ENCODE measurements around the gene MAP3K9. TPM values are rescaled to one million over a fixed set of nuclear protein-coding genes. Genes with fewer than 3 reads are reported as not detected.

MAP3K9 gene
- total and polyA plus RNA-seq, 7 donors, result 0.36 to 4.7 (median 0.60) TPM

DNA sequence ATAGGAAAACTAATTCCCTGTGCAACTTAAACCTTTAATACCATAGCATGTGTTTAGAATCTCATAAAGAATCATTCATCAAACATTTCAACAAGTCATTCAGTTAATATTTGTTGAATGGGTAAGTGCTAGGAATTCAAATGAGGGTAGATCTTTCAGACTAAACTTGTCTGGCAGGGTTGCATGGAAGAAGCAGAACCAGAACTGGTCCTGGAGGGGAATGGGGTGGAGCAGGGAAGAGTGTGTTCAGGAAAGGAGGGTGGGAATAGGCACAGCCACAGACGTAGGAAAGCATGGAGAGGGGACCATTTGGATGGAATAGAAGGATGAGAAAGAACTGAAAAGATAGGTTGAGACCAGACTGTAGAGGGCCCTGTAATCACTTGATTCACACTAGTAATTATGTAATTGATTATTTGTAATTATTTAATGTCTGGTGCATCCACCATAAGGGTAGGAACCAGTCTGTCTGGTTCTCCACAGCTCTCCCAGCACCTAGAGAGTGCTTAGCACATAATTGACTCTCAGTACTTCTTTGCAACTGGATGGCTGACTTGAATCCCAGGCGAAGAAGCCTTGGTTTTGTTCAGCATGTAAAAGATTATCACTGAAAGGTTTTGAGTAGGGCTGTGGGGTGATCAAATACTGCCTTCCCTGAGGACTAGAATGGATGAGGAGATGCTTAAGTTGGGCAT lies 3.0 kb upstream of the MAP3K9 start:
- no peak overlapping the region for H3K27ac ChIP-seq
- WGBS, 2 donors, result 84 to 87% methylated on average over 2 of the region's 2 CpGs
- no peaks in the 10 kb centered on the region for H3K36me3 ChIP-seq
- no peak overlapping the region for H3K4me3 ChIP-seq
- H3K27me3 ChIP-seq, result peaks cover 3 to 20% (median 19%) of the 10 kb centered on the region in 3 donors
- DNase-seq, result no peak
- no peak for TF ChIP-seq CTCF (IDR thresholded peaks at IDR 0.05)
- no peak for TF ChIP-seq POLR2A (IDR thresholded peaks at IDR 0.05)
- TF ChIP-seq EP300 (IDR thresholded peaks at IDR 0.05), result no peak
- no peak for TF ChIP-seq POLR2AphosphoS5 (IDR thresholded peaks at IDR 0.05)
- peaks cover 0 to 23% (median 17%) of the 10 kb centered on the region in 4 donors for H3K4me1 ChIP-seq
- no peaks in the 10 kb centered on the region for H3K9me3 ChIP-seq
- intact Hi-C loops (cut with DNase I), result no loop called here

DNA sequence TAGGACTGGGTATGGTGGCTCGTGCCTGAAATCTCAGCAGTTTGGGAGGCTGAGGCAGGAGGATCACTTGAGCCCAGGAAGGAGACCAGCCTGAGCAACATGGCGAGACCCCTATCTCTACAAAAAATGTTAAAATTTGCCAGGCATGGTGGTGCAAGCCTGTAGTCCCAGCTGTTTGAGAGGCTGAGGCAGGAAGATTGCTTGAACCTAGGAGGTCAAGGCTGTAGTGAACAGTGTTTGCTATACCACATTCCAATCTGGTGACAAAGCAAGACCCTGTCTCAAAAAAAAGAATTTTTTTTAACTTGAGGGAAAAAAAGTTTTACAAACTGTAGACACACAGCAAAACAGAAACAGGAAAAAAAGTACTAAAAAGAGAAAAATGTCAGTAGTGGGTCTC lies 2.3 kb upstream of the MAP3K9 start:
- H3K27ac ChIP-seq, result no peak overlapping the region
- no peak overlapping the region for H3K4me3 ChIP-seq
- no peak for DNase-seq
- TF ChIP-seq POLR2AphosphoS5 (IDR thresholded peaks at IDR 0.05) (no peak), EP300 (IDR thresholded peaks at IDR 0.05) (no peak), POLR2A (IDR thresholded peaks at IDR 0.05) (no peak), CTCF (IDR thresholded peaks at IDR 0.05) (no peak)
- peaks cover 0 to 21% (median 16%) of the 10 kb centered on the region in 4 donors for H3K4me1 ChIP-seq
- intact Hi-C loops (cut with DNase I), result no loop called here
- peaks cover 3 to 27% (median 26%) of the 10 kb centered on the region in 3 donors for H3K27me3 ChIP-seq
- 95 to 96% methylated on average over 2 of the region's 2 CpGs for WGBS, 2 donors
- H3K9me3 ChIP-seq, result no peaks in the 10 kb centered on the region
- H3K36me3 ChIP-seq, result no peaks in the 10 kb centered on the region

DNA sequence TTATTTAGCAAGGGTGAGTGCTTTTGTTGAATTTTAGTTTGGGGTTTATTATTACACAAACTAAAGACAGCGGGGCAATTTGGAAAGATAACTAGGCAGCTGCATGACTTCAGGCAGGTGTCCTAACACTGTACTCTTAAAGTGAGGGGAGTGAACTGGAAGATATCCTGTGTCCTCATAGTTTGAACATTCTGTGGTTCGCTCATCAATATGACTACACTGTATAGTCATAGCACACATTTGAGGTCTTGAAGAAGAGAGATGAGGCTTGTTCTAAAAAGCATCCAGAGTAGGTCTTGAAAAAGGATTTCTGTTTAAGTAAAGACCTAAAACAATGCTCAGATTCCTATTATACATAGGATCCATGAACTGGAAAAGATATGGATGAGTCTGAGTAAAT lies 1.7 kb upstream of the MAP3K9 start:
- no peak overlapping the region for H3K4me3 ChIP-seq
- peaks cover 3 to 32% (median 31%) of the 10 kb centered on the region in 3 donors for H3K27me3 ChIP-seq
- DNase-seq, result no peak
- H3K36me3 ChIP-seq, result no peaks in the 10 kb centered on the region
- no peaks in the 10 kb centered on the region for H3K9me3 ChIP-seq
- intact Hi-C loops (cut with DNase I), result no loop called here
- no peak overlapping the region for H3K27ac ChIP-seq
- WGBS, 2 donors, result 84 to 90% methylated on average over 2 of the region's 2 CpGs
- peaks cover 0 to 21% (median 16%) of the 10 kb centered on the region in 4 donors for H3K4me1 ChIP-seq
- TF ChIP-seq CTCF (IDR thresholded peaks at IDR 0.05), result no peak

DNA sequence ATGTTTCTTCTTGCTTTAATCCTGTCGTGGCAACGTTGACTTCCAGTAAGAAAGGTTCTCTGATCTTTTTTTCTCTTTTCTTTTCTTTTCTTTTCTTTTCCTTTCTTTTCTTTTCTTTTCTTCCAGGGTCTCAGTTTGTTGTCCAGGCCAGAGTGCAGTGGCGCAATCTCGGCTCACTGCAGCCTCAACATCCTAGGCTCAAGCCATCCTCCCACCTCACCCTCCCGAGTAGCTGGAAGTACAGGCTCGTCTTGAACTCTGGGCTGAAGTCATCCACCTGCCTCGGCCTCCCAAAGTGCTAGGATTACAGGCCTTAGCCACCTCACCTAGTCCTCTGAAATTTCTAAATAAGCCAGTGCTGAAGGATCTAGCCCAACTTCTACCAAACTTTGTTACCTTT lies 1.3 kb upstream of the MAP3K9 start:
- H3K27me3 ChIP-seq, result peaks cover 3 to 35% (median 34%) of the 10 kb centered on the region in 3 donors
- 42 to 65% methylated on average over 7 of the region's 7 CpGs for WGBS, 2 donors
- intact Hi-C loops (cut with DNase I), result no loop called here

More for the DNA sequence above, 1.3 kb upstream of the MAP3K9 start:
- Histone ChIP-seq H3K36me3 (no peaks in the 10 kb centered on the region), H3K4me3 (no peak overlapping the region), H3K9me3 (no peaks in the 10 kb centered on the region), H3K4me1 (peaks cover 0 to 21% (median 16%) of the 10 kb centered on the region in 4 donors), H3K27ac (no peak overlapping the region)
- no peak for DNase-seq
- TF ChIP-seq POLR2AphosphoS5 (IDR thresholded peaks at IDR 0.05) (no peak), POLR2A (IDR thresholded peaks at IDR 0.05) (no peak), EP300 (IDR thresholded peaks at IDR 0.05) (no peak), CTCF (IDR thresholded peaks at IDR 0.05) (no peak)

All from sigmoid colon (tissue), 7 donors.